ENCODE results near the gene SEZ6L2.

DNA sequence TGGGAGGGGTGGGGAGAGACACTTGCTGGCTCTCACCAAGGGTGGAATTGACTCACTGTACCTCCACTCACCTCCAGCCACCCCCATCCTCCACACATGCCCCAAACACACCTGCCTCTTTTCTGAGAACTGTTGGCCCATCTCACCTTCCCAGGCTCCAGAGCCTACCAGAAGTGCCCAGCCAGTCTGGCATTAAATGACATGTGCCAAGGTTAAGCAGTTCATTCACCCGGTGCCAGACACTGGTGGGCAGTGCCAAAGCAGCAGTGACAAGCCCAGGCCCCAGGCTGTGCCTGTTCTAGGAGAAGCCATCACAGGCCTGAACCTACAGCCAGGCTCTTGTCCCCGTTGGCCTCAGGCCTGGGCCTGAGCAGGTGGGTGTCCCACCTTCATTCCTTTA, 67.9 kb downstream of the SEZ6L2 start:
- TF ChIP-seq, protein P1, sequence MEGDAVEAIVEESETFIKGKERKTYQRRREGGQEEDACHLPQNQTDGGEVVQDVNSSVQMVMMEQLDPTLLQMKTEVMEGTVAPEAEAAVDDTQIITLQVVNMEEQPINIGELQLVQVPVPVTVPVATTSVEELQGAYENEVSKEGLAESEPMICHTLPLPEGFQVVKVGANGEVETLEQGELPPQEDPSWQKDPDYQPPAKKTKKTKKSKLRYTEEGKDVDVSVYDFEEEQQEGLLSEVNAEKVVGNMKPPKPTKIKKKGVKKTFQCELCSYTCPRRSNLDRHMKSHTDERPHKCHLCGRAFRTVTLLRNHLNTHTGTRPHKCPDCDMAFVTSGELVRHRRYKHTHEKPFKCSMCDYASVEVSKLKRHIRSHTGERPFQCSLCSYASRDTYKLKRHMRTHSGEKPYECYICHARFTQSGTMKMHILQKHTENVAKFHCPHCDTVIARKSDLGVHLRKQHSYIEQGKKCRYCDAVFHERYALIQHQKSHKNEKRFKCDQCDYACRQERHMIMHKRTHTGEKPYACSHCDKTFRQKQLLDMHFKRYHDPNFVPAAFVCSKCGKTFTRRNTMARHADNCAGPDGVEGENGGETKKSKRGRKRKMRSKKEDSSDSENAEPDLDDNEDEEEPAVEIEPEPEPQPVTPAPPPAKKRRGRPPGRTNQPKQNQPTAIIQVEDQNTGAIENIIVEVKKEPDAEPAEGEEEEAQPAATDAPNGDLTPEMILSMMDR (IDR thresholded peaks at IDR 0.05) = no peak
- no peak for TF ChIP-seq POLR2A (IDR thresholded peaks at IDR 0.05)
- no peak for TF ChIP-seq EP300 (IDR thresholded peaks at IDR 0.05)

Data from tibial nerve (tissue), 4 donors.